K562 (cell line): ENCODE results near the gene SH3PXD2B. TPM values are rescaled to one million over a fixed set of nuclear protein-coding genes. Genes with fewer than 3 reads are reported as not detected.
A peak's percentile ranks its signal among the peaks of the same experiment; 100 is the strongest.

Experiments used
- ARHGAP35 ChIP-seq: fragments of 450-650 bp; IDR thresholded peaks from 2 replicates; pipeline ENCODE4 v1.6.1; 2018; ENCODE audit not compliant: partially characterized antibody
- CBX2 ChIP-seq: fragments of 200-600 bp; sonication (generic); IDR thresholded peaks from one replicate; pipeline ENCODE4 v1.6.1; 2012; ENCODE audit warnings: mild to moderate bottlenecking, low read length, inconsistent platforms; ENCODE audit not compliant: insufficient read depth, poor library complexity, severe bottlenecking
- CHCHD3 ChIP-seq: fragments of 250-450 bp; sonication (Bioruptor Pico); IDR thresholded peaks from 2 replicates; pipeline ENCODE4 v2.1.2; 2022; ENCODE audit warnings: mild to moderate bottlenecking
- CREBBP ChIP-seq: IDR thresholded peaks from one replicate; pipeline ENCODE4 v1.6.1; 2012; ENCODE audit warnings: low read depth, mild to moderate bottlenecking, control low read depth, inconsistent platforms, low read length
- CTBP1 ChIP-seq: fragments of 450-650 bp; IDR thresholded peaks from 2 replicates; pipeline ENCODE4 v1.6.1; 2016; ENCODE audit warnings: borderline replicate concordance
- CXXC5 ChIP-seq: fragments of 250-450 bp; sonication (Bioruptor Pico); IDR thresholded peaks from 2 replicates; pipeline ENCODE4 v1.8.0; 2022; ENCODE audit warnings: inconsistent platforms, mild to moderate bottlenecking, moderate library complexity
- ELF1 ChIP-seq: fragments of 200-800 bp; sonication (Bioruptor generic); IDR thresholded peaks from 2 replicates; pipeline ENCODE4 v1.6.1; 2016; ENCODE audit warnings: missing genetic modification characterization, missing compliant biosample characterization
- ELF2 ChIP-seq: fragments of 250-450 bp; sonication (Bioruptor Pico); IDR thresholded peaks from 2 replicates; pipeline ENCODE4 v1.5.0; 2021; ENCODE audit warnings: mild to moderate bottlenecking
- ELK3 ChIP-seq: fragments of 450-650 bp; formaldehyde crosslinking; IDR thresholded peaks from 2 replicates; pipeline ENCODE4 v1.4.0; 2020; ENCODE audit warnings: mild to moderate bottlenecking
- ESRRA ChIP-seq: fragments of 450-650 bp; IDR thresholded peaks from 2 replicates; pipeline ENCODE4 v1.6.1; 2014; ENCODE audit warnings: low read depth, mild to moderate bottlenecking, moderate library complexity, borderline replicate concordance
- FOSL1 ChIP-seq: fragments of 200-800 bp; sonication (Bioruptor generic); conservative IDR thresholded peaks from 2 replicates; pipeline ENCODE4 v1.6.1; 2016; ENCODE audit warnings: missing genetic modification characterization, missing compliant biosample characterization
- FOXA3 ChIP-seq, 2 experiments: fragments of 450-650 bp in 1 of 2; sonication (generic) in 1 of 2; formaldehyde crosslinking; IDR thresholded peaks in 1 of 2; conservative IDR thresholded peaks in 1 of 2; 2 replicates each; pipeline versions ENCODE4 v1.4.0 to v1.8.0; 2020 to 2022; ENCODE audit warnings: mild to moderate bottlenecking in 2 of 2, missing genetic modification reagents in 1 of 2
- FUS ChIP-seq: fragments of 200-400 bp; formaldehyde crosslinking; optimal IDR thresholded peaks from 2 replicates; pipeline ENCODE3; 2017; ENCODE audit warnings: low read depth, low read length
- HEY1 ChIP-seq: fragments of 250-450 bp; sonication (Bioruptor Pico); IDR thresholded peaks from 2 replicates; pipeline ENCODE4 v1.5.0; 2020; ENCODE audit warnings: mild to moderate bottlenecking, moderate library complexity, borderline replicate concordance
- HOXB6 ChIP-seq: fragments of 250-450 bp; sonication (Bioruptor Pico); IDR thresholded peaks from 2 replicates; pipeline ENCODE4 v1.5.1; 2022; ENCODE audit warnings: mild to moderate bottlenecking, borderline replicate concordance
- NRF1 ChIP-seq, 2 experiments: fragments of 450-650 bp; IDR thresholded peaks in 1 of 2; conservative IDR thresholded peaks in 1 of 2; 2 replicates each; pipeline ENCODE4 v1.6.1; 2014; ENCODE audit warnings: mild to moderate bottlenecking in 2 of 2
- SLC30A9 ChIP-seq: fragments of 250-450 bp; sonication (Bioruptor Pico); IDR thresholded peaks from 2 replicates; pipeline ENCODE4 v1.8.0; 2022; ENCODE audit warnings: mild to moderate bottlenecking, moderate library complexity
- SMARCC2 ChIP-seq: fragments of 450-650 bp; IDR thresholded peaks from 2 replicates; pipeline ENCODE4 v1.6.1; 2017; ENCODE audit warnings: antibody characterized with exemption, moderate library complexity, mild to moderate bottlenecking, low read depth
- TAF15 ChIP-seq: fragments of 200-400 bp; formaldehyde crosslinking; IDR thresholded peaks from 2 replicates; pipeline ENCODE4 v1.6.1; 2017; ENCODE audit warnings: mild to moderate bottlenecking, low read depth, low read length, moderate library complexity
- ZNF354B ChIP-seq: fragments of 250-450 bp; sonication (Bioruptor Pico); IDR thresholded peaks from 2 replicates; pipeline ENCODE4 v1.4.0; 2020
- ZNF655 ChIP-seq: fragments of 250-450 bp; sonication (Bioruptor Pico); IDR thresholded peaks from 2 replicates; pipeline ENCODE4 v1.5.0; 2021
- polyA plus RNA-seq, 8 experiments: library from polyadenylated mRNA; depleted of rRNA in 4 of 8; stranded (reverse) in 5 of 8; unstranded in 3 of 8; fragments of >200 nt; fragmentation: Nextera tagmentation in 2 of 8; fragmentation: Illumina TruSeq in 1 of 8; extraction: Ambion mirVana in 2 of 8; extraction: Trizol in 1 of 8; gene quantifications; 2 replicates each; pipeline versions ENCODE4 v1.2.1 to v1.2.3, GENCODE V29; 2011 to 2014; ENCODE audit warnings: inconsistent platforms in 1 of 8, missing spikeins in 1 of 8
- total RNA-seq, 7 experiments: library from RNA; depleted of rRNA in 6 of 7; stranded (reverse); fragments of >200 nt in 6 of 7; fragmentation: Illumina TruSeq in 2 of 7; extraction: Trizol in 2 of 7; gene quantifications; 2 replicates each; pipeline versions ENCODE4 v1.2.1 to v1.2.3, GENCODE V29; 2011 to 2021; ENCODE audit warnings: low replicate concordance in 1 of 7
- TF ChIP-seq, protein P1 (sequence below), 2 experiments: fragments of 150-350 bp in 1 of 2; IDR thresholded peaks; 2 replicates each; pipeline ENCODE4 v1.6.1; 2012 to 2016; ENCODE audit warnings: low read depth in 2 of 2, low read length in 2 of 2, mild to moderate bottlenecking in 1 of 2, moderate library complexity in 1 of 2
- TF ChIP-seq, protein P2 (sequence below): fragments of 250-450 bp; sonication (Bioruptor Pico); IDR thresholded peaks from 2 replicates; pipeline ENCODE4 v1.8.0; 2022; ENCODE audit warnings: inconsistent platforms

The SH3PXD2B gene
- total and polyA plus RNA-seq, 9 of the 15 experiments (the other 6 are each of a cell fraction or from before 2014, with no cell fraction given) = 0.04 to 0.66 (median 0.19) TPM

GRCh38 chr5:172433513-172433912 is 20.8 kb downstream of the SH3PXD2B start (continued):
- no peak for TF ChIP-seq ELK3 (CRISPR knock-in tag)
- no peak for TF ChIP-seq HOXB6 (CRISPR knock-in tag)
- TF ChIP-seq FOXA3 (CRISPR knock-in tag; conservative IDR thresholded peaks at IDR 0.05 in 1 of 2, IDR thresholded peaks at IDR 0.05 in 1 of 2) = no peak
- TF ChIP-seq ZNF354B = no peak
- TF ChIP-seq HEY1 = no peak
- TF ChIP-seq ZNF655 = no peak
- TF ChIP-seq CREBBP = no peak
- TF ChIP-seq ARHGAP35 = no peak
- TF ChIP-seq ELF1 (tag) = peak; percentile 55; the same call in 1 of the 2 replicates
- no peak for TF ChIP-seq SLC30A9 (CRISPR knock-in tag)
- TF ChIP-seq FUS = no peak
- TF ChIP-seq CXXC5 (CRISPR knock-in tag) = peak; percentile 32; the same call in 1 of the 2 replicates
- TF ChIP-seq TAF15 = no peak
- TF ChIP-seq, protein P1, sequence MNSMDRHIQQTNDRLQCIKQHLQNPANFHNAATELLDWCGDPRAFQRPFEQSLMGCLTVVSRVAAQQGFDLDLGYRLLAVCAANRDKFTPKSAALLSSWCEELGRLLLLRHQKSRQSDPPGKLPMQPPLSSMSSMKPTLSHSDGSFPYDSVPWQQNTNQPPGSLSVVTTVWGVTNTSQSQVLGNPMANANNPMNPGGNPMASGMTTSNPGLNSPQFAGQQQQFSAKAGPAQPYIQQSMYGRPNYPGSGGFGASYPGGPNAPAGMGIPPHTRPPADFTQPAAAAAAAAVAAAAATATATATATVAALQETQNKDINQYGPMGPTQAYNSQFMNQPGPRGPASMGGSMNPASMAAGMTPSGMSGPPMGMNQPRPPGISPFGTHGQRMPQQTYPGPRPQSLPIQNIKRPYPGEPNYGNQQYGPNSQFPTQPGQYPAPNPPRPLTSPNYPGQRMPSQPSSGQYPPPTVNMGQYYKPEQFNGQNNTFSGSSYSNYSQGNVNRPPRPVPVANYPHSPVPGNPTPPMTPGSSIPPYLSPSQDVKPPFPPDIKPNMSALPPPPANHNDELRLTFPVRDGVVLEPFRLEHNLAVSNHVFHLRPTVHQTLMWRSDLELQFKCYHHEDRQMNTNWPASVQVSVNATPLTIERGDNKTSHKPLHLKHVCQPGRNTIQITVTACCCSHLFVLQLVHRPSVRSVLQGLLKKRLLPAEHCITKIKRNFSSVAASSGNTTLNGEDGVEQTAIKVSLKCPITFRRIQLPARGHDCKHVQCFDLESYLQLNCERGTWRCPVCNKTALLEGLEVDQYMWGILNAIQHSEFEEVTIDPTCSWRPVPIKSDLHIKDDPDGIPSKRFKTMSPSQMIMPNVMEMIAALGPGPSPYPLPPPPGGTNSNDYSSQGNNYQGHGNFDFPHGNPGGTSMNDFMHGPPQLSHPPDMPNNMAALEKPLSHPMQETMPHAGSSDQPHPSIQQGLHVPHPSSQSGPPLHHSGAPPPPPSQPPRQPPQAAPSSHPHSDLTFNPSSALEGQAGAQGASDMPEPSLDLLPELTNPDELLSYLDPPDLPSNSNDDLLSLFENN (IDR thresholded peaks at IDR 0.05; ENCODE audit: low read depth in 2 of 2, low read length in 2 of 2) = no peak
- TF ChIP-seq NRF1 (conservative IDR thresholded peaks at IDR 0.05 in 1 of 2, IDR thresholded peaks at IDR 0.05 in 1 of 2) = no peak
- no peak for TF ChIP-seq ELF2 (CRISPR knock-in tag)
- TF ChIP-seq CHCHD3 (CRISPR knock-in tag) = no peak
- no peak for TF ChIP-seq SMARCC2
- TF ChIP-seq CBX2 = no peak
- no peak for TF ChIP-seq FOSL1 (tag)
- TF ChIP-seq CTBP1 = 0 out of 2 replicates have a peak, but pooled peaks have one; percentile 23
- peak; percentile 78 for TF ChIP-seq ESRRA
- TF ChIP-seq, protein P2, sequence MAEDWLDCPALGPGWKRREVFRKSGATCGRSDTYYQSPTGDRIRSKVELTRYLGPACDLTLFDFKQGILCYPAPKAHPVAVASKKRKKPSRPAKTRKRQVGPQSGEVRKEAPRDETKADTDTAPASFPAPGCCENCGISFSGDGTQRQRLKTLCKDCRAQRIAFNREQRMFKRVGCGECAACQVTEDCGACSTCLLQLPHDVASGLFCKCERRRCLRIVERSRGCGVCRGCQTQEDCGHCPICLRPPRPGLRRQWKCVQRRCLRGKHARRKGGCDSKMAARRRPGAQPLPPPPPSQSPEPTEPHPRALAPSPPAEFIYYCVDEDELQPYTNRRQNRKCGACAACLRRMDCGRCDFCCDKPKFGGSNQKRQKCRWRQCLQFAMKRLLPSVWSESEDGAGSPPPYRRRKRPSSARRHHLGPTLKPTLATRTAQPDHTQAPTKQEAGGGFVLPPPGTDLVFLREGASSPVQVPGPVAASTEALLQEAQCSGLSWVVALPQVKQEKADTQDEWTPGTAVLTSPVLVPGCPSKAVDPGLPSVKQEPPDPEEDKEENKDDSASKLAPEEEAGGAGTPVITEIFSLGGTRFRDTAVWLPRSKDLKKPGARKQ (CRISPR knock-in tag) = no peak
